H7 (cell line): ENCODE data around the gene B3GNT7. TPM values are rescaled to one million over a fixed set of nuclear protein-coding genes. Genes with fewer than 3 reads are reported as not detected.
"Not testable (repeated sequence)": the region's sequence is repeated elsewhere in the genome, so short reads cannot be mapped to it uniquely, and the experiment has no call there.

Experiments used
- DNase-seq: peaks from one replicate; pipeline ENCODE4 v3.0.0; 2012
- H3K27me3 ChIP-seq: 2 replicates; pipeline ENCODE4 v1.6.0; 2011; ENCODE audit warnings: mild to moderate bottlenecking, low read length; ENCODE audit not compliant: control insufficient read depth, insufficient read depth
- H3K36me3 ChIP-seq: replicated peaks from 2 replicates; pipeline ENCODE4 v1.5.1; 2011; ENCODE audit warnings: low read length; ENCODE audit not compliant: control insufficient read depth, insufficient read depth
- H3K4me3 ChIP-seq: 2 replicates; pipeline ENCODE4 v1.5.1; 2011; ENCODE audit warnings: low read depth, mild to moderate bottlenecking, control low read depth, low read length, moderate library complexity; ENCODE audit not compliant: insufficient read depth
- total RNA-seq: library from RNA; depleted of rRNA; stranded (reverse); fragments of >200 nt; shearing (Covaris generic); gene quantifications from 2 replicates; pipeline ENCODE4 v1.2.3, GENCODE V29; 2014

B3GNT7 gene
- total RNA-seq, 1 experiment from 2014 or later = 52.9 TPM

- Histone ChIP-seq H3K36me3 (no peaks in the 10 kb centered on the region), H3K27me3 (no peaks in the 10 kb centered on the region), H3K4me3 (no peak overlapping the region)
- DNase-seq = no peak
Observed at GRCh38 chr2:231373786-231374349, 21.6 kb upstream of the B3GNT7 start.

DNA sequence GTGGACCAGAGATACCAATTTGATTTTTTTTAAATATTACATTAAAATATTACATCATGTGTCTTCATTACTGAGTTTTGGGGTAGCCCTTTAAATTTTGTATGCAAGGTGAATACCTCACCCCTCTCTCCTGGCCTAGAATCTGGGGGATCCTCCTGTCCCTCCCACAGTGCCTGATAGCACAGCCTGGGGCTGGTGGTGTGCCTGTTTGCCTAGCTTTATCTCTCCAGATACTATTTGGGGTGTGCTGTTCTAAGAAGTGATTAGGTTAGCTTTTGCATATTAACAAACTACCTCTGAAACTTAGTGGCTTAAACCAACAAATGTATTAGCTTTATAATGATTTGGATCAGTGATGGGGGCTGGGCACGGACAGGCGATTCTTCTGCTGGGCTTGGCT, 20.7 kb upstream of the B3GNT7 start:
- no peak for DNase-seq
- Histone ChIP-seq H3K36me3 (no peaks in the 10 kb centered on the region), H3K4me3 (no peak overlapping the region), H3K27me3 (no peaks in the 10 kb centered on the region)

- DNase-seq, H3K27me3 ChIP-seq, H3K36me3 ChIP-seq, H3K4me3 ChIP-seq: not testable (repeated sequence)
Observed at GRCh38 chr2:231375994-231376615, 19.4 kb upstream of the B3GNT7 start.

DNA sequence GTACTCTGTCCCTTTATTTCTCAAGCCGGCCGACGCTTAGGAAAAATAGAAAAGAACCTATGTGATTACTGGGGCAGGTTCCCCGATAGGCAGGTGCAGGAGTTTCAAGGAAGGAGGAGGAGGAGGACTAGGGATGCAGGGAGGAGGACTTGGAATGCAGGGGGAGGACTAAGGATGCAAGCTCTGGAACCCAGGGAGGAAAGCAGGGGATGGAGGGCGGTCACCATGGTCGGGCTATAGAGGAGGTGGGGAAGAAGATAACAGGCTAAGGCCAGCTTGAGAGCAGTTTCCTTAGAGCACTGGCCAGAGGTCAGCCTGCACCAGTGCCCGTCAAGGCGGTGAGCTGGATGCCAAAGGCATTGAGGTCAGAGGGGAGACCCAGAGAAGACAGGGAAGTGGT, 18.7 kb upstream of the B3GNT7 start:
- Histone ChIP-seq H3K4me3 (no peak overlapping the region), H3K36me3 (no peaks in the 10 kb centered on the region), H3K27me3 (no peaks in the 10 kb centered on the region)
- DNase-seq = peak; percentile 63

DNA sequence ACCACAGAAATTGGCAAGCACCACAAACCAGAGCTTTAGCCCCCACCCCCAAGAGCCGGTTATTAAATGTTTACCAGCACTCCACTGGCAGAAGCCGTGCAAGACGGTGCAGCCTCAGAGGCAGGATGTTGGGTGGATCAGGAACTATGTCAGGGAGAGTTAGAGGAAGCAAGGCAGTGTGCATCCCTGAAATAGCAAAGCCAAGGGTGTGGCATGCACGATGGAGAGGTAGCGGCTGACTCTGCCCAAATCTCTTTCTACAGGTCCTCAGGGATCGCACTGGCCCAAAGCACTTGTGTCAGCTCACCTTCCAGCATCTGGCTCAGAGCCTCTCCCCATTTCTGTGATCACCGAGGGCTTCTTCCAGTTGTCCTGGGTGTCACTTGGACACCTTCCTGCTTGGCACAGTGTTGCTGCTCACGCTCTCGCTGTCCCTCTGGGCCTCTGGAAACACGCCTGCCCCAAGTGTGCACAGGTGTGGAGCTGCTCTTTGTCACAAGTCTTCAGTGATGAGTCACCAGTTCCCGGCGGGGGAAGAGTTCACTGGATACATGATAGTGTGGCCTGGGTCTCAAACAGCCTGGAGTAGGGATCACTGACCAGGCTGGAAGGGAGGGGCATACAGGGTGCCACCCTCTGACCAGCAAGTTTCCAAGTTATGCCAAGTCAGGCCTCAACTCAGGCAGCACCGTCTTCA, 17.3 kb upstream of the B3GNT7 start:
- peak; percentile 48 for DNase-seq
- Histone ChIP-seq H3K36me3 (no peaks in the 10 kb centered on the region), H3K4me3 (no peak overlapping the region)

GRCh38 chr2:231379266-231380215, 16.0 kb upstream of the B3GNT7 start:
- Histone ChIP-seq H3K27me3 (no peaks in the 10 kb centered on the region), H3K36me3 (no peaks in the 10 kb centered on the region), H3K4me3 (no peak overlapping the region)
- DNase-seq = peak; percentile 48

More for the DNA sequence above, 17.3 kb upstream of the B3GNT7 start:
- no peaks in the 10 kb centered on the region for H3K27me3 ChIP-seq

- no peaks in the 10 kb centered on the region for H3K27me3 ChIP-seq
- H3K36me3 ChIP-seq = no peaks in the 10 kb centered on the region
- no peak overlapping the region for H3K4me3 ChIP-seq
- DNase-seq = no peak
Observed at GRCh38 chr2:231380307-231380706, 15.2 kb upstream of the B3GNT7 start.

DNA sequence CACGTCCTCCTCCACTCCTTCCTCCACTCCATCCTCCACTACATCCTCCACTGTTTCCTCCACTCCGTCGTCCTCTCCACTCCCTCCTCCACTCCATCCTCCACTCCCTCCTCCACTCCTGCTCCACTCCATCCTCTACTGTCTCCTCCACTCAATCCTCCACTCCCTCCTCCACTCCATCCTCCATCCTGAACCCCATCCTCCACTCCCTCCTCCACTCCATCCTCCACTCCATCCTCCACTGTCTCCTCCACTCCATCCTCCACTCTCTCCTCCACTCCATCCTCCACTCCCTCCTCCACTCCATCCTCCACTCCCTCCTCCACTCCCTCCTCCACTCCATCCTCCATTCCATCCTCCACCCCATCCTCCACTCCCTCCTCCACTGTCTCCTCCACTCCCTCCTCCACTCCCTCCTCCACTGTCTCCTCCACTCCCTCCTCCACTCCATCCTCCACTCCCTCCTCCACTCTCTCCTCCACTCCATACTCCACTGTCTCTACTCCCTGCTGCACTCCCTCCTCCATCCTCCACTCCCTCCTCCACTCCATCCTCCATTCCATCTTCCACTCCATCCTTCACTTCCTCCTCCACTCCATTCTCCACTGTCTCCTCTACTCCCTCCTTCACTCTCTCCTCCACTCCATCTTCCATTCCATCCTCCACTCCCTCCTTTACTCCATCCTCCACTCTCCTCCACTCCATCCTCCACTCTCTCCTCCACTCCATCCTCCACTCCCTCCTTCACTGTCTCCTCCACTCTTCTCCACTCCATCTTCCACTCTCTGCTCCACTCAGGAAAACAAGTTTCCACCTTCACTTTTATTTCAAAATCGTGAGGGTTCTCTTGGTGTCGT, 14.3 kb upstream of the B3GNT7 start:
- H3K4me3 ChIP-seq = no peak overlapping the region
- H3K36me3 ChIP-seq = no peaks in the 10 kb centered on the region; the same call in 1 of the 2 replicates
- DNase-seq = no peak
- H3K27me3 ChIP-seq = no peaks in the 10 kb centered on the region; the same call in 1 of the 2 replicates

DNA sequence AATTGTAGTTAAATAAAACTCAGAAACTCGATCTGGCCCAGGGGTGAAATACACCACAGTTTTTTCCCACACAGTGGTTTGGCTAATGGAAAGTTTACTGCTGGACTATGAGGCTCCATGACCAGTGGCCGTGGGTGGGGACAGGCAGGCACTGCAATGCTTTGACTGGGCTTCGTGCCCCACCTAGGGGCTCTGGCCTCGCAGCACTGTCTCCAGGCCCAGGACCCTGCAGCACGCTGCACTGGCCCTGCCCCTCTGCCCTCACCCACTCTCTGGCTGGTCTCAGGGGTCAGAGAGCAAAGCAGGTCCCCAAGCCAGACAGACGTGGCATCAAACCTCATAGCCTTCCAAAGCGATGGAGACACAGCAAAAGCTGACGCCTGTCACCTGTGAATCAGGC, 13.4 kb upstream of the B3GNT7 start:
- Histone ChIP-seq H3K4me3 (no peak overlapping the region), H3K36me3 (no peaks in the 10 kb centered on the region; the same call in 1 of the 2 replicates), H3K27me3 (no peaks in the 10 kb centered on the region; the same call in 1 of the 2 replicates)
- peak; percentile 55 for DNase-seq

DNA sequence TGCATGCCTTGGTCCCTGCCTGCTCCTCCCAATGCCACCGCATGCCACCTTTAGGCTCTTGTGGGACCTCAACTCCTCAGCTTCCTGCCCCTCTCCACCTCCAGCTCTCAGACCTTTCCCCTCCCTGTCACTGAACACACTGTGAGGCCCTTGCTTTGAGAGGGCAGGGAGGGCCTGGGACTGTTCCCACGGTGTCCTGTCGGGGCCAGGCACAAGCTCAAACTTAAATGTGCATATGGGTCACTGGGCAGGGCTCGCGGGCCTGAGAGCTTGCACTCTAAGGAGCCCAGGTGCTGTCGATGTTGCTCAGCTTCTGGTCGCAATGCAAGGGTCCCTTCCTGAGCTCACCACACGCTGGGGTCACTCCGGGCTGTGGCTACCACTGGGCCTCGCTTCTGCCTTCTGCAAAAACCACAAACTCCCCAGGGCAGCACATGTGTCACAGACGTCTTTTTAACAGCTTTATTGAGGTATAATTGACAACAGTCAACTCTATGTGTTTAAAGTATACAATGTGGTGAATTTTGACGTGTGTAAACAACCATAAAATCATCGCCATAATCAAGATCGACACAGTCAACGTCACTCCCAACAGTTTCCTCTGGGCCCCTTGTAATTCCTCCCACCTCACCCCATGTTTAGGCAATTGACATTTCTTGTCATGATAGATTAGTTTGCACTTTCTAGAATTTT, 11.9 kb upstream of the B3GNT7 start:
- peak; percentile 46 for DNase-seq
- Histone ChIP-seq H3K36me3 (no peaks in the 10 kb centered on the region; the same call in 1 of the 2 replicates), H3K27me3 (no peaks in the 10 kb centered on the region; the same call in 1 of the 2 replicates)

GRCh38 chr2:231384109-231384435, 11.4 kb upstream of the B3GNT7 start:
- Histone ChIP-seq H3K36me3 (no peaks in the 10 kb centered on the region; the same call in 1 of the 2 replicates), H3K4me3 (no peak overlapping the region), H3K27me3 (no peaks in the 10 kb centered on the region; the same call in 1 of the 2 replicates)
- DNase-seq = no peak

More for the DNA sequence above, 11.9 kb upstream of the B3GNT7 start:
- no peak overlapping the region for H3K4me3 ChIP-seq

GRCh38 chr2:231384970-231385369, 10.5 kb upstream of the B3GNT7 start:
- H3K36me3 ChIP-seq = no peaks in the 10 kb centered on the region; the same call in 1 of the 2 replicates
- no peaks in the 10 kb centered on the region; the same call in 1 of the 2 replicates for H3K27me3 ChIP-seq
- no peak for DNase-seq
- H3K4me3 ChIP-seq = no peak overlapping the region

- no peaks in the 10 kb centered on the region; the same call in 1 of the 2 replicates for H3K27me3 ChIP-seq
- no peaks in the 10 kb centered on the region; the same call in 1 of the 2 replicates for H3K36me3 ChIP-seq
- no peak overlapping the region for H3K4me3 ChIP-seq
- DNase-seq = no peak
Observed at GRCh38 chr2:231385429-231385828, 10.1 kb upstream of the B3GNT7 start.
